ENCODE results near the gene SLC14A1.
"Not testable (repeated sequence)": the region's sequence is repeated elsewhere in the genome, so short reads cannot be mapped to it uniquely, and the experiment has no call there.

SLC14A1 gene

GRCh38 chr18:45757005-45757404 is 33.0 kb downstream of the SLC14A1 start:
- DNase-seq (ENCODE audit: low read depth in 2 of 2): no peak

GRCh38 chr18:45757644-45758043 is 33.7 kb downstream of the SLC14A1 start:
- not testable (repeated sequence) for DNase-seq (ENCODE audit: low read depth in 2 of 2)

- no peak for DNase-seq (ENCODE audit: low read depth in 2 of 2)
Measured at GRCh38 chr18:45760462-45761036, 36.6 kb downstream of the SLC14A1 start.

- DNase-seq (ENCODE audit: low read depth in 2 of 2): no peak
Measured at GRCh38 chr18:45761512-45762114, 37.6 kb downstream of the SLC14A1 start.

GRCh38 chr18:45764000-45764686 is 40.2 kb downstream of the SLC14A1 start:
- no peak for DNase-seq (ENCODE audit: low read depth in 2 of 2)

GRCh38 chr18:45765796-45766195 is 41.8 kb downstream of the SLC14A1 start:
- DNase-seq (ENCODE audit: low read depth in 2 of 2): no peak

GRCh38 chr18:45771587-45772480 is 47.9 kb downstream of the SLC14A1 start:
- no peak for DNase-seq (ENCODE audit: low read depth in 2 of 2)

GRCh38 chr18:45774065-45774521 is 50.1 kb downstream of the SLC14A1 start:
- DNase-seq (ENCODE audit: low read depth in 2 of 2): no peak

- DNase-seq (ENCODE audit: low read depth in 2 of 2): peak; percentile 7 to 52
Measured at GRCh38 chr18:45775241-45775676, 51.3 kb downstream of the SLC14A1 start.

GRCh38 chr18:45775743-45776142 is 51.8 kb downstream of the SLC14A1 start:
- no peak for DNase-seq (ENCODE audit: low read depth in 2 of 2)

GRCh38 chr18:45777393-45777792 is 53.4 kb downstream of the SLC14A1 start:
- no peak for DNase-seq (ENCODE audit: low read depth in 2 of 2)

GRCh38 chr18:45780568-45780967 is 56.6 kb downstream of the SLC14A1 start:
- no peak for DNase-seq (ENCODE audit: low read depth in 2 of 2)

GRCh38 chr18:45782662-45783061 is 58.7 kb downstream of the SLC14A1 start:
- no peak for DNase-seq (ENCODE audit: low read depth in 2 of 2)

GRCh38 chr18:45783097-45784075 is 59.4 kb downstream of the SLC14A1 start:
- DNase-seq (ENCODE audit: low read depth in 2 of 2): no peak

GRCh38 chr18:45785134-45785533 is 61.2 kb downstream of the SLC14A1 start:
- DNase-seq (ENCODE audit: low read depth in 2 of 2): no peak

GRCh38 chr18:45786941-45787340 is 63.0 kb downstream of the SLC14A1 start:
- DNase-seq (ENCODE audit: low read depth in 2 of 2): no peak

GRCh38 chr18:45787346-45787745 is 63.4 kb downstream of the SLC14A1 start:
- no peak for DNase-seq (ENCODE audit: low read depth in 2 of 2)

- DNase-seq (ENCODE audit: low read depth in 2 of 2): no peak
Measured at GRCh38 chr18:45788861-45789260, 64.9 kb downstream of the SLC14A1 start.

- no peak for DNase-seq (ENCODE audit: low read depth in 2 of 2)
Measured at GRCh38 chr18:45792506-45793263, 68.7 kb downstream of the SLC14A1 start.
